Kidney epithelial cell (primary cell): ENCODE results near the gene CBARP. TPM values are rescaled to one million over a fixed set of nuclear protein-coding genes. Genes with fewer than 3 reads are reported as not detected.

Experiments used
- DNase-seq: peaks from one replicate; pipeline ENCODE4 v3.0.0-alpha.2; 2010; ENCODE audit warnings: low read depth
- H3K27me3 ChIP-seq: 2 replicates; pipeline ENCODE4 v1.6.0; 2011; ENCODE audit warnings: low read length; ENCODE audit not compliant: control insufficient read depth, insufficient read depth
- H3K36me3 ChIP-seq: 2 replicates; pipeline ENCODE4 v1.5.1; 2011; ENCODE audit warnings: low read length; ENCODE audit not compliant: control insufficient read depth, insufficient read depth
- H3K4me3 ChIP-seq: 2 replicates; pipeline ENCODE4 v1.5.1; 2011; ENCODE audit warnings: low read depth, mild to moderate bottlenecking, control low read depth, low read length
- CTCF ChIP-seq: IDR thresholded peaks from 2 replicates; pipeline ENCODE4 v1.5.1; 2011; ENCODE audit warnings: mild to moderate bottlenecking, moderate library complexity, low read length, control low read depth, inconsistent platforms; ENCODE audit not compliant: insufficient read depth, poor library complexity, severe bottlenecking
- total RNA-seq: library from RNA; depleted of rRNA; stranded (reverse); fragments of >200 nt; gene quantifications from 2 replicates; pipeline ENCODE4 v1.2.3, GENCODE V29; 2015

CBARP gene
- total RNA-seq, 1 donor from 2014 or later, result 5.1 TPM

GRCh38 chr19:1266129-1266915, 28.5 kb upstream of the CBARP start:
- peak overlapping the region; percentile 38 for H3K4me3 ChIP-seq
- H3K36me3 ChIP-seq, result no peaks in the 10 kb centered on the region
- TF ChIP-seq CTCF, result no peak
- no peaks in the 10 kb centered on the region for H3K27me3 ChIP-seq
- DNase-seq, result no peak

GRCh38 chr19:1265615-1266128, 27.9 kb upstream of the CBARP start:
- peak overlapping the region; percentile 38 for H3K4me3 ChIP-seq
- no peak for DNase-seq
- no peaks in the 10 kb centered on the region for H3K36me3 ChIP-seq
- TF ChIP-seq CTCF, result no peak
- H3K27me3 ChIP-seq, result no peaks in the 10 kb centered on the region

GRCh38 chr19:1264801-1265614, 27.2 kb upstream of the CBARP start:
- Histone ChIP-seq H3K36me3 (no peaks in the 10 kb centered on the region), H3K4me3 (no peak overlapping the region), H3K27me3 (no peaks in the 10 kb centered on the region)
- no peak for DNase-seq
- TF ChIP-seq CTCF, result no peak

- H3K27me3 ChIP-seq, result no peaks in the 10 kb centered on the region
- no peak for TF ChIP-seq CTCF
- no peaks in the 10 kb centered on the region for H3K36me3 ChIP-seq
- no peak overlapping the region for H3K4me3 ChIP-seq
- DNase-seq, result no peak
These were observed 25.4 kb upstream of the CBARP start for GRCh38 chr19:1263188-1263587.

GRCh38 chr19:1262623-1263123, 24.9 kb upstream of the CBARP start:
- DNase-seq, result no peak
- H3K27me3 ChIP-seq, result no peaks in the 10 kb centered on the region
- peak overlapping the region; percentile 76 for H3K4me3 ChIP-seq
- H3K36me3 ChIP-seq, result no peaks in the 10 kb centered on the region
- TF ChIP-seq CTCF, result no peak
